HG02973 (cell line): Measurements from ENCODE around the gene ZNHIT1.
"Not testable (repeated sequence)": the region's sequence is repeated elsewhere in the genome, so short reads cannot be mapped to it uniquely, and the experiment has no call there.

Experiments used
- ATAC-seq: cut with Tn5 transposase; IDR thresholded peaks from one replicate; pipeline ENCODE4 v1.9.1; 2021; ENCODE audit warnings: moderate library complexity; ENCODE audit not compliant: unreplicated experiment

Gene ZNHIT1

GRCh38 chr7:101186844-101187428, 31.0 kb upstream of the ZNHIT1 start:
- no peak for ATAC-seq

DNA sequence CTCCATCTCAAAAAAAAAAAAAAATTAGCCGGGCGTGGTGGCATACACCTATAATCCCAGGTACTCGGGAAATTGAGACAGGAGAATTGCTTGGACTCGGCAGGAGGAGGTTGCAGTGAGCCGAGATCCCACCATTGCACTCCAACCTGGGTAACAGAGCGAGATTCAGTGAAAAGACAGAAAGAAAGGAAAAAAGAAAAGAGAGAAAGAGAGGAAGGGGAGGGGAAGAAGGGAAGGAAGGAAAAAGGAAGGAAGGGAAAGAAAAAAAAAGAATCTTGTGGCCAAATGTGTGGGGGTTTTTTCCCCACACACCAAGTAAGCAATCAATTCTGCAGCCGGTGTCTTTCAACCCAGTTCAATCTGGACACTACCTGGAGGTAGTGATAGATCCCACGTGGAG, 28.9 kb upstream of the ZNHIT1 start:
- no peak for ATAC-seq

DNA sequence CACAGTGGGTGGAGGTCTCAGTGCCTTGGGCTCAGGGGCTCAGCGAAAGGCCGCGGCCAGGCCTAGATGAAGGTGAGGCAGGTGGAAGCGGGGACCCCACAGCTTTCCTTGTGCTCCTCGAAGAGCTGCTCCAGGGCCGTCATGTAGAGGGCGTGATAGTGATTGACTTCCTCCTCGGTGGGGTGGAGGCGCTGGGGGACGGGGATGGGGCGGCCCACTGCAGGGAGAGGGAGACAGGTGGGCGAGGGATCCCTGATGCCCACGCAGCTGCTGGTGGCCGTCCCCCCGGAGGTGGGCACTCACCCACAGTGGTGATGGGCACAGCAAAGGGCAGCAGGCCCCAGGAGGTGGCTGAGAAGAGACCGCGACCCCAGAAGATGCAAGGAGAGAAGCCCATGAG, 22.1 kb upstream of the ZNHIT1 start:
- no peak for ATAC-seq

DNA sequence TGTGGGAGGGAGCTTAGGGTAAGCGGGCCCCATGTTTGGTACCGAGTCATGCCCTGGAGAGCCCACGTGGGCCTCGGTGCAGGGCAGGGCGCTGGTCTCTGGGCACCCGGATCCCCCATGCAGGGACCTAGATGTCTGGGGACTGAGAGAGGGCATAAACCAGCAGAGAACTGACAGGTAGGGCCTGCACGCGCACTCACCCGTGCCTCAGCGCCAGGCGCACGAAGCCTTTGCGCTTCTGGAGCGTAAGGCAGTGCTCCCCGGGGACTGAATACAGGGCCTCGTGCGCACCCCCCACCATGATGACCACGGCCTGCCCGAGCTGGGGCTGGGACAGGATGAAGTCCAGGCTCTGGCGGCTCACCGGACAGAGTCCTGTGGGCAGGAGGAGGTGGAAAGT, 20.0 kb upstream of the ZNHIT1 start:
- no peak for ATAC-seq

- ATAC-seq = no peak
Observed at GRCh38 chr7:101198476-101198875, 19.5 kb upstream of the ZNHIT1 start.

DNA sequence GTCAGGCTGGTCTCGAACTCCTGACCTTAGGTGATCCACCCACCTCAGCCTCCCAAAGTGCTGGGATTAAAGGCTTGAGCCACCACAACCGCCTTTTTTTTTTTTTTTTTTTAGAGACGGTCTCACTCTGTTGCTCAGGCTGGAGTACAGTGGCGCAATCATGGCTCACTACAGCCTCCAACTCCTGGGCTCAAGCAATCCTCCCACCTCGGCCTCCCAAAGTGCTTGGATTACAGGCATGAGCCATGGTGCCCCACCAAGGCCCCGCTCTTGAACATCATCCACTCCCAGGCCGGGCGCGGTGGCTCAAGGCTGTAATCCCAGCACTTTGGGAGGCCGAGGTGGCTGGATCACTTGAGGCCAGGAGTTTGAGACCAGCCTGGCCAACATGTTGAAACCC, 18.4 kb upstream of the ZNHIT1 start:
- ATAC-seq = not testable (repeated sequence)

DNA sequence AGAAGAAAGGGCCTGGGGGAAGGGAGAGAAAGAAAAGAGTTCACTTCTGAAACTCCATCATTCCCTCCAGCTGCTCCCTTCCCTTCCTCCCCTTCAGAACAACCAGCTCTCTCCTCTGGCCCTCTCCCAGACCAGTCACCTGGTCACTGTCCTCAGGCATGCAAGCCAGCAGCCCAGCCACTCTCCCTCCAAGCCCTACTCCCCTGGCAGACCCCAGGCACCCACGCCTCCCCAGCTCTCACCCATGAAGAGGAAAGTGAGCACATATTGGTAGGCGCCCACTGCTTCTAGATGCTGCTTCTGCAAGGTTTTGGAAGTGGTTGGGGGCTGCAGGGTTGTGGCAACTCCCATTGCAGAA, 17.5 kb upstream of the ZNHIT1 start:
- no peak for ATAC-seq

GRCh38 chr7:101200862-101201599, 16.9 kb upstream of the ZNHIT1 start, which contains the start of gene MOGAT3:
TSS of gene MOGAT3 (minus strand) at chr7:101201036. CDS start at chr7:101200854, 182 bp downstream.
- ATAC-seq = no peak

- ATAC-seq = no peak
Observed at GRCh38 chr7:101201695-101202602, 16.0 kb upstream of the ZNHIT1 start.

DNA sequence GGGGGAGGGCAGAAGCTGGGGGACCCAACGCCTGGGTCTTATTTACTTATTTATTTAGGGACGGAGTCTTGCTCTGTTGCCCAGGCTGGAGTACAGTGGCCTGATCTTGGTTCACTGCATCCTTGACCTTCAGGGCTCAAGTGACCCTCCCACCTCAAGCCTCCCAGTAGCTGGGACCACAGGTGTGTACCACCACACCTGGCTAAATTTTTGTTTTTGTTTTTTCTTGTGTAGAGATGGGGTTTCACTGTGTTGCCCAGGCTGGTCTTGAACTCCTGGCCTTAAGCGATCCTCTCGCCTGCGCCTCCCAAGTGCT, 15.4 kb upstream of the ZNHIT1 start:
- ATAC-seq = no peak

DNA sequence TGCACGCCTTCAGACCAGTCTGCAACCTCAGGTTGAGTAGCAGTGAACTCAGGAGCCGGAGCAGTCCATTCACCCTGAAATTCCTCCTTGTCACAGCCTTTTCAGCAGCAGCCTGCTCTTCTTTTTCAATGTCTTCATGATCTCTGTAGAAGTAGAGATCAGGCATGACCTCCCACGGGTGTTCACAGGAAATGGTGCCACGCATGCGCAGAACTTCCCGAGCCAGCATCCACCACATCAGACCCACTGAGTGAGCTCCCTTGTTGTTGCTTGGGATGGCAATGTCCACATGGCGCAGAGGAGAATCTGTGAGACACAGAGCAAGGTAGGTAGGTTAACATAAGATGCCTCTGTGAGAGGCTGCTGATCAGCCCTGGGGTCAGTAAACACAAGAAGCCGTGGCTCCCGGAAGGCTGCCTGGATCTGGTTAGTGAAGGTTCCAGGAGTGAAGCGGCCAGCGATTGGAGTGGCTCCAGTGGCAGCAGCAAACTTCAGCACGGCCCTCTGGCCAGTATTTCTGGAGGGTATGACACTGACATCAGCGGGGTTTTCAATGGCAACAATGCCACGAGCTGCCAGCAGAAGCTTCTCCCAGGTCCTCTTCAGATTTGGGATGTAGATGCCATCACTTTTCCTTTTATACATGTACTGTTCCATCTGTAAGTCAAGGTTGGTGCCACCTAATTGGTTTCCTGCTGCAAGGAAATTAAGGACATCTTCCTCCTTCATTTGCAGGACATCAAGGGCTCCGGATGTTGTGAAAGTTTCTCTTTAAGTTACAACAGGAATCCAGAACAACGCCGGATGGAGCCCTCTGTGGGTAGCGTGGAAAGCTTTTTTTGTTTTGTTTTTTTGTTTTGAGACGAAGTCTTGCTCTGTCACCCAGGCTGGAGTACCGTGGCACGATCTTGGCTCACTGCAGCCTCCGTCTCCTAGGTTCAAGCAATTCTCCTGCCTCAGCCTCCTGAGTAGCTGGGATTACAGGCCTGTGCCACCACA, 13.9 kb upstream of the ZNHIT1 start:
- ATAC-seq = not testable (repeated sequence)

DNA sequence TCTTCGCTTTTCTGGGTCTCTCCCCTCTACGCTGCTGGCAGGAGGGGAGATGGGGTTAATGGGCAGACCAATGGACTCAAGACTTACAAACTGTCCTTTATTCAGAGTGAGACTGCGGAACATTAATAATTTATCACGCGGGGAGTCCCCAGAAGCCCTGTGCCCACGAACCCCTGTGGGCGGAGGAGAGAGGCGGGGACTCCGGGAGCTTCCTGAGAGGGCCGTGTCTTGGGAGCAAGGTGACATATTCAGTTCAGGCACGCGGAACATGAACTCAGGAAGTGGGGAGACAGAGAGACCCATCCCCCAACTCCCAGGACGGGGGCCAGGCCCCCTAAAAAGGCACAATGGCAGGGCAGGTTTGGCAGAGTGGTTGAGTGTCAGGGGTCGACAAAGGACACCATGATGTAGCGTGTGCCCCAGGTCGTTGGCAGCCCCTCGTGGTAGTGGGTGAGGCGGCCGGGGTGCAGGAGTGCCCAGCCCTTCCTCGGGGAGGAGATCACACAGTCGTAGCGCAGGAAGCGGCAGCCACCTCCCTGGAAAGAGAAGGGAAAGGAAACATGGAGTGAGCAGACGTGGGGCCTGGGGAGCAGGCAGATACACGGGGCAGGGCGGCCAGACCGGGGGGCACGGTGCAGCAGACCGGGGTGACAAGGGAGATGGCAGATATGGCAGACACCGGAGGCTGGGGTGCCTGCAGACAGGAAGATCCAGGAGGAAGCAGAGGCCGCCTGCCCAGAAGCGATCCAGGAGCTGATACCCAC, 11.9 kb upstream of the ZNHIT1 start:
- no peak for ATAC-seq

DNA sequence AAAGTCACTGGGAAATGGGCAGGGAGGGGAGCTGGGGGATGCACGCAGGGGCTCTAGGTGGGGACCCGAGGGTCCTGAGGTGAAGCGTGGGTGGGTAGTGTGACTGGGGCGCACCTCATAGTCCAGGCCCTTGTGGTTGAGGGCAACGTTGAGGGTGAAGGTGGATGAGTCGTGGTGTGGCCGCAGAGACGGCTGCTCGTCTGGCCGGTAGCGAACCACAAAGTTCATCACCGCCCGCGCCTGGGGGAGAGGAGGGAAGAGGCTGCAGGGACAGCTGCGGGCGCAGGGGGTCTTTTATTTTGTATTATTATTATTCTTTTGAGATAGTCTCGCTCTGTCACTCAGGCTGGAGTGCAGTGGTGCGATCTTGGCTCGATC, 11.3 kb upstream of the ZNHIT1 start:
- ATAC-seq = no peak

DNA sequence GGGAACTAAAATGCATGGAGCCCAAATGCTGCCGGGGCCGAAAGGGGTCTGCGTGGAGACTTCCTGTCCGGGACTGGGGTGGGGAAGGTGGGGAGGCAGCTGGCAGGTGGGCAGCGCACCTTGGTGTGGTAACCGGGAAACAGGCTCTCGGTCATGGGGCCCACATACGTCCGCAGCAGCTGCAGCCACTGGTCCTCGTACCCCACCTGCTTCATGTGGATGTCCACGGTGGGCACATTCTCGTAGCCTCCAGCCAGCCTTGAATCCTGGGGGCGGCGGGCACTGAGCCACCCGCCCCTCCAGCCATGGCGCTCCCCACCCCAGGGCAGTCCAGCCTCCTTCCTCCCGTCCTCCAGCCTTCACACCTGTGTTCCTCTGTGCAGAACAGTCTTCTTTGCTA, 10.5 kb upstream of the ZNHIT1 start:
- no peak for ATAC-seq

- ATAC-seq = no peak
Observed at GRCh38 chr7:101208794-101209193, 9.2 kb upstream of the ZNHIT1 start.

- no peak for ATAC-seq
Observed at GRCh38 chr7:101210143-101210542, 7.8 kb upstream of the ZNHIT1 start.

DNA sequence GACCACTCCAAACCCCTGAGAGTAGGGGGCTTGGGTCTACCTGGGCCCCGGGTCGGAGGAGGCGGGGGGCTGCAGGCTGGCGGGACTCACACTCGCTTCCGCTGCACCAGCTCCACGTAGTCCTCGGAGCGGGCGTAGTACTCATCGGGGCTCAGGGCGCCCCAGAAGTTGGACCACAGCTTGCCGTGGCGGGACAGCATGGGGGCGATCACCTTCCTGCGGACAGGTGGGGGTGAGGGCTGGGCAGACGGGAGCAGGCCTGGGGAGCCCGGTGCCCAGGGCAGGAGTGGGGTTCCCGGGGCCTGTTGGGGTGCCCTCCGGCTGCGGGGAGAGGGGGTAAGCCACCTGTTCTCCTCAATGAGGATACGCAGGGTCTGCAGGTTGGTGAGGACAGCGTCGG, 6.5 kb upstream of the ZNHIT1 start:
- ATAC-seq = no peak

- ATAC-seq = no peak
Observed at GRCh38 chr7:101212014-101212413, 6.0 kb upstream of the ZNHIT1 start.

DNA sequence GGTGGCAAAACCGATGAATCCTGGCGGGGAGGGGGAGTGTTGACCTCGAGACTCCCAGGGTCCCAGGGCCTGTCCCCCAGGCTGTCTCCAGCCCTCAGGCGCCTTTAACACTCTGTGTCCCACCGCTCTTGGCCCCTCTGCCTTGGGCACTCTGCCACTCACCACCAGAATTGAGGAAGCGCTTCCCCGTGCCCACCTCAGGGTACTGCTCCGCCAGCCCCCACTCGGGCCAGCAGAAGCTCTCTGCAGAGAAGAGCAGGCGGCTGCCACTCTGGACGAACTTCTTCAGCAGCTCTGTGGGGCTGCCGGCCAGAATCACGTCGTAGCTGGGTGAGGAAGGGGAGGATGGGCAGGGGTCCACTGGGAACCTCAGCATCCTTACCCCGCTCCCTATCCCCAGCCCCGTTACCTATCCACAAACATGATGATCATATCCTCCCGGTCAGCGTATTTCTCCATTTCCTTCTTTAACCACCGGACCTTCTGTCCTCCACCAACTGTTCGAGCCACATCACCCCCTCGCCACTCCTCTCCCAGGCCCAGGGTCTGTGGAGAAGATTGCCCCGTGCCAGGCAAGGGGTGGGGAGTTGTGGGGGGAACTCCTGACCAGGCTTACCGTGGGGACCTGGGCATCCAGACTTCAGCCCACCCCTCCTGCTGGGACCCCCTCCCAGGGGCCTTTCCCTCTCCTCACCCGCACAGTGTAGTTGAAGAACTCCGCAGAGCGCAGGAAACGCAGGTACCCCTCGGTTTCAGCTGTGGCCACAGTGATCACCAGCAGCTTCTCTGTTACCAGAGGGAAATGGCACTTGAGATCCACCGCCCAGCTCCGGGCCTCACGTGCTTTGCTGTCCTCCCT, 1.7 kb upstream of the ZNHIT1 start:
- no peak for ATAC-seq
